NOMO-1 (cell line): Measurements from ENCODE around the gene NFIA.
A peak's percentile ranks its signal among the peaks of the same experiment; 100 is the strongest.

ENCODE experiments used
- DNase-seq, 2 experiments: peaks; one replicate each; lab custom pipeline; 2025; ENCODE audit not compliant: unreplicated experiment in 2 of 2; lab: John Stamatoyannopoulos, UW

NFIA gene

DNA sequence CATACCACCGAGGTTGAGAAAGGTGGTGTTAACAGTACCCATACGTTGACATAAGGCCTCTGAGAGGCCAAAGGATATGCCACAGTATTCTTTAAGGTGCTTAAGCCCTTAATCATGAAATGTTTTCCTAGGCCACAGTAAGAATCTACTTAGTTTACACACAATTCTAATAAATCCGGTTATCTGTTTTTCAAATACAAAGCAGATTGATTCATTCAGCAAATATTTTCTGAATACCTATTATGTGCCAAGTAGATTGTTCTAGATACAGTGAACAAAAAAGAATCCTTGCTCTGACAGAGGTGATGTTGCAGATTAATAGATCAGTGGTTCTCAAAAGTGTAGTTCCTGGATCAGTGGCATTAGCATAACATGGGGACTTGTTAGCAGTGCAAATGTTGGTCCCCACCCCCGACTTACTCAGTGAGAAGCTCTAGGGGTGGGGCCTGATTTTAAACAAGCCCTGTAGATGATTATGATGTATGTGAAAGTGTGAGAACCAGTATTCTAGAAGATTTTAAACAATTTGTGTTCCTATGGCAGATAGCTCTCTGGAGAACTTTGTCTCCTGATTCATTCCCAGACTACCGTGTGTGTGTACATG, 61.6 kb downstream of the NFIA start:
- no peak for DNase-seq

DNA sequence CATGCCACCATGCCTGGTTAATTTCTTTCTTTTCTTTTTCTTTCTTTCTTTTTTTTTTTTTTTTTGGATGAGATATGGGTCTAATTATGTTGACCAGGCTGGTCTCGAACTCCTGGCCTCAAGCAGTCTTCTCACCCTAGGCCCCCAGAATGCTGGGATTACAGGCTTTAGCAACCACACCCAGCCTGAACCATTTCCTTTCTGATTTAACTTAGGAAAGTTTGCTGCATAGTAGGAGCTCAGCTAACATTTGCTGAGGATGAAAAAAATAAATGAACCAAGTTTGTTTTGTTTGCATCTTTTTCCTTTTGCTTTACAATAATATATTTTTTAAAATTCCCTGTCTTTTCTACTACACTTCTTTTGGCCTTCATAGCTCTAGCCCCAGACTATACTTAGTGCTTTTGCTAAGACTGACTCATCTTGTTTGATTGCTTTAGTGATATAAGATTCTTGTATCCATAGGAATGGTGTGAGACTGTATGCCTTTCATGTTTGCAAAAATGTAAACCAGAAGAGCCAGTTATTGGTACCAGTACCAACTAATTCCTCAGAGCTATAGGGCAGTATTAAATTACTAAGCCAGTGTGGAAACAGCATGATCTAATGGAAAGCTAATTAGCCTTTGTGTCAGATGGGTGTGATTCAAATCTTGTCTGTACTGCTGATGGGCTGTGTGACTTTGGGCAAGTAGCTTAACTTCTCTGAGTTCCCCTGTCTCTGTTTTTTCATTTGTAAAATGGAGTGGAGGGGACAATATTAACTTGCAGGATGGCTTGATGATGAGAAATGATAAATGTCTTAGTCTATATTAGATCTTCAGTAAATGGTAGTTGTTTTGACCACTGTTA, 66.9 kb downstream of the NFIA start:
- DNase-seq = no peak

GRCh38 chr1:61151565-61151964, 69.2 kb downstream of the NFIA start:
- DNase-seq = no peak

DNA sequence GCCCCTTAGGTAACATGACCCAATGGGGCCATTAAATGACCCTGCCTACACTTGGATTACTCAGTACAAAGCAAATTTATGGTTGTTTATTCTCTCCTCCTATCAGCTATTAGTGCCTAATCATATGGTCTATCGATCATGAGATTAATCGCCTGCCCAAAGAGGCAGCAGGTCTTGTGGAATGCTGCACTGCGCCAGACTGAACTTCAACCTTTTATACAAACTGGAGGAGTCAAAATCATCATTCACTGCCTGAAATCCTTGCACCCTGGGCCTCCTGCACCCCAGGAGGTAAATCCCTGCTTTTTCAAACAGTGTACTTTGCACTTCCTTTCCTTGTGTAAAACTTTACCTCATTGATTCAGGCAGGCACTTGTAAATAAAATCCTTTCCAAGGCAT, 69.7 kb downstream of the NFIA start:
- no peak for DNase-seq

DNA sequence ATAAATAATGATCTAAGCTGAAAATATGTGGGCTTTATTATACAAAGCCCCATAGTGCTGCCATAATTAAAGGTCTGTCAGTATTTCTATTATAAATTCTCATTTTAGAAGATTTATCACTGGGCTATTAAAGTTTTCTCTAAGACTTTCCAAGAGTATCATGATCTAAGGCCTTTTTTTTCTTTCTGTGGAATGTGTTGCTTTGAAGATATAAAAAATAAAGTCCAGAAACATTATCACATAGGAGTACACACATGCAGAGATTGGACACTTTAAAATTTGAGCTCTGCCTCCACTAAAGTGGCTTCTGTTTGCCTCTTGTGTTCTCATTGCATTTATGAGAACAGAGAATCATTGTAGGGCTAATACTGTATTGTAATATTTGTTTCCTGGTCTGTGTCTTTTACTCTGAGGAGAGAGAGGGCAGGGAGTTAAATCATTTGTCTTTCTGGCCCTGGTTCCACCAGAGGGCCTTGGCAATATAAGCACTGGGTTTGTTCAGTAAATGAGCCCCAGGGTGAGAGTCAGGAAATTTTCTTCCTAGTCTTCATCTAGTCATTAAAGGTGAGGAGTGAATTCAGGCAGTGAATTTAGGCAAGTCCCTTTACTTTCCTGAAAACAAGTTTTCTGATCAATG, 70.2 kb downstream of the NFIA start:
- DNase-seq = no peak

- DNase-seq = no peak
Observed at GRCh38 chr1:61156576-61157467, 74.5 kb downstream of the NFIA start.

GRCh38 chr1:61157468-61157987, 75.2 kb downstream of the NFIA start:
- peak; percentile 89 to 92 for DNase-seq

GRCh38 chr1:61158591-61158990, 76.2 kb downstream of the NFIA start:
- DNase-seq = peak; percentile 7 to 58

DNA sequence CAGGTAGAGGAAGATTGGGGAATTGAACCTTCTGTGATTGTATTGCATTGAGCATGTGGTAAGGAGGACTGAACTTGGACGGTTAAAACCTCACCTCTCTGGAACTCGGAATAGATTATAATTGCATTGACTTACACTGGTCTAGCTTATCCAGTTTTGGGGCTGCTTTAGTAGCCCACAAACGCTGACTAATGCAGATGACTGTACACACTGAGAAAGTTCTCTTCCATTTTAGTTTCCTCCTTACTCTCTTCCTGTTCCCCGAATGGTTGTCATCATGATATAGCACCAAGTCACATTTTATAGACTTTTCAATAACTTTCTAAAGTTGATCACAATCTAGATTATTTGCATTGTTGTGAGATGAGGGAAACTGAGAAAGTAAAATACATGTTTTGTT, 78.2 kb downstream of the NFIA start:
- DNase-seq = peak in 1 of 2 experiments; percentile 40

- DNase-seq = no peak
Observed at GRCh38 chr1:61162520-61163258, 80.3 kb downstream of the NFIA start.

DNA sequence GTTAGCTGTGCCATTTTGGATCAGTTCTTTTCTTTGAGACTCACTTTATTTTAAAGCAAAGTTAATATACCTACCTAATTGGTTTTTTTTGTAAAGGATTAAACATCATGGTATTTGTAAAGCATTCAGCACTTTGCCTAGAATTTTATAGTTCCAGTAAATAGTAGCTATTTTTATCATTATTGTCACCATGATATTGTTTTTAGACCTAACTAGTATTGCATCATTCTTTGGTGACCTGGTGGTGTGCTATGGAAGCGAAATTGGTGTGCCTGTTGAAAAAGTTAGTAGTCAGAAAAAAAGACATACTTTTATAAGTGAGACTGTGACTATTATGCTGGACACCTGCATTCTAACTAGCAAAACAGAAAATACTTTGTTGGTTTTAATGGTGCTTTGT, 81.0 kb downstream of the NFIA start:
- DNase-seq = no peak

DNA sequence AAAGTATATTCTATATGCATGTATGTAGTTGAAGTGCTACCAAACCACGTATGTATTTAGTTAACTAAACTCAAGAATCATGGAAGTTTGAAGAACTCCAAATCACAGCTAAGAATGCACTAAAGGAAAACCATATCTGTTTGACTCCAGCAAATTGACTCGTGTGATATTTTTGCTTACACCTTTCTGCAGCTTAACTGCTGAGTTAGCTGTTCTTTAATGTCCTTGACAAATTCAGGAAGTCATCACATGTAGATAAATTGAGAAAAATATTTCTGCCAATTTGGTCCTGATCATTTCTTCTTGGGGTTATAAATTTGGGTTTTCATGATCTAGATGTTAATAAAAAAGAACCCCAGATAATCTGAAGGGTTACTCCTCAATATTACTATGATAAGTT, 83.0 kb downstream of the NFIA start:
- DNase-seq = no peak

GRCh38 chr1:61167309-61167708, 84.9 kb downstream of the NFIA start:
- no peak for DNase-seq

GRCh38 chr1:61169045-61169444, 86.7 kb downstream of the NFIA start:
- no peak for DNase-seq

DNA sequence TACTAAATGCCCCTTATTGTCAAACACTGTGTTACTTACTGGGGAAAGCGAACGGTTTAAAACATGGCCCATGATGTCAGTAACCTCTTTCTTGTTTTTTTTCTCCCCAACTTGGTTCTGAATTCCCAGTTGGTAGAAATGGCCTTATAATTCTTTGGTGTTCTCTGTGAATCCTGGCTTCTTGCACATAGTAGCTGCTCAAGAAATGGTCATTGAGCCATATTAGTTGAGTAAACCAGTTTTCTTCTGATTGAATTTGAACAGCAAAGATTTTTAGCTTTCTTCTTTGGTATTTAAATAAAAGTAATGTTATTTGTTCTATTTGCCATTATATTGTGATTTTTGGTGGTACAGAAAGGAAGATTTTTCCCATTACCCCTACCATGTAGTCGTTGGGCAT, 87.3 kb downstream of the NFIA start:
- no peak for DNase-seq

DNA sequence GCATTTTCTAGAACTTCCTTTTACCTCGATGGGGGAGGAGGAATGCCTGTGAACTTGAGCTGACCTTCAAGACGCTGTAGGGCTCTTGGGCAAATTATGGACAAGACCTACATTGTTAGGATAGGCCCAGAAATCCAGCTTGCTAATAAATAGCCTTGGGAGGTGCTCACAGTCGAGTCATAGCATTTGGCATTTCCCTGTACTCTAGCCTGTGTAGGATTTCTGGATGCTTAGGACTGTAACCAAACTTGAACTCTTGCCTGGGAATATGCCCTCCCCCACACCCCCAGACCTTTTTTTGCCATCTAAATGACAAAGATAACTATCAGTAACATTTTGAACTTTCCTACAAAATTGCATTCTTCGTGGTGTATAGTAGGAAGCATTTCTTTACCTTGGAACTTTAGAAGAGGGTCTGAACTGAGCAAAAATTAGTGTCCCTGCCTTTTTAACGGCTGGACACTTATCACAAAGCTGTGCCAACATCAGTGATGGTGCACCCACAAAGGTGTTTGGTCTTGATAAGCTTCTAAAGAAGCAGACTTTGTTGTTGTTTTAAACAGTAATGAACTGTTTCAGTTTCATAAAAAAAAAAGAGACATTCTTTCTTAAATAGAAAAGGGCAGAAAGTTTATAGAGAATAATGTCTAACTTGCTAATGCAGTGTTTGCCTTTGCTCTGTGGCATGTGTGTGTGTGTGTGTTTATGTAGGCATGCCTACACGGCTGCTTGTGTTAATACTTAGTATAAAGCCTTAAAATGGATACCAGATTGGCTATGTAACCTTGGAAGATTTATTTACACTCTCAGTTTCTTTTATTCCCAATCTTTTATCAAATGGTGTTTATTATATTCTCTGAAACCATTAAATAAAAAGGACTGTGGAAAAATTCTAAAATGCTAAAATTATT, 88.2 kb downstream of the NFIA start:
- DNase-seq = no peak

DNA sequence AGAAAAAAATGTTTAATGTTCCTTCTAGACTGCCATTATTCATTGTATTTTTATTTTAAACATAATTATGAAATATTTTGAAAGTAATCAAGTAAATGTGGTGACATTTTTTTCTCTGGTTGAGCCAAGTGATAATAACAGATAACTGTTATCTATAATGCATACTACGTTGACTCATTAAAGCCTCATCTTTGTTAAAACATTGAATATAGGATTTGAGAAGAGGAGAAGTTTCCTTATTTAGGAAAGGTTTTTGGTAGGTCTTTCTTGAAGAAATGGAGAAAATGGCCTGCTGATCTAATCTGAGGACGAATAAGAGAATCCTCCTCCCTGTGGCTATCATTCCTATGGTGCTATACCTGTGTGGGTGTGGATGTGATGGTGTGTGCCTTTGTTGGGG, 89.0 kb downstream of the NFIA start:
- no peak for DNase-seq

GRCh38 chr1:61171974-61172373, 89.6 kb downstream of the NFIA start:
- no peak for DNase-seq

- no peak for DNase-seq
Observed at GRCh38 chr1:61173118-61173517, 90.8 kb downstream of the NFIA start.
